Endothelial cell of umbilical vein (primary cell): ENCODE results near the gene KLF4. TPM values are rescaled to one million over a fixed set of nuclear protein-coding genes. Genes with fewer than 3 reads are reported as not detected.

Source experiments
- BruUV-seq: library from RNA; stranded (reverse); fragments of 400-500 nt; replicated peaks from 2 replicates; lab custom pipeline; 2021; lab: Mats Ljungman, UMichigan
- CTCF ChIA-PET: fragments of 300-600, 350-600 bp; sonication (Branson Sonifier 250); formaldehyde crosslinking; loops from one replicate; lab custom pipeline; 2021; ENCODE audit warnings: antibody characterized with exemption, inconsistent platforms; lab: Charles Lee
- POLR2A ChIA-PET: fragments of 300-600, 350-600 bp; sonication (Branson Sonifier 250); formaldehyde crosslinking; loops from one replicate; lab custom pipeline; 2021; ENCODE audit warnings: antibody characterized with exemption, inconsistent platforms; lab: Charles Lee
- DNase-seq: peaks from one replicate; pipeline ENCODE4 v3.0.0-alpha.2; 2011; ENCODE audit warnings: low read depth, low spot score
- FAIRE-seq: peaks from 2 replicates; lab custom pipeline; 2011; peaks lifted over from hg19 to GRCh38; lab: Jason Lieb, UNC
- H2AFZ ChIP-seq: 2 replicates; pipeline ENCODE4 v1.6.0; 2012; ENCODE audit warnings: low read depth, low read length, control low read depth, inconsistent platforms
- H3K27ac ChIP-seq: 2 replicates; pipeline ENCODE4 v1.5.1; 2011; ENCODE audit warnings: low read depth, mild to moderate bottlenecking, control low read depth, low read length, moderate library complexity; ENCODE audit not compliant: insufficient read depth
- H3K27me3 ChIP-seq, 2 experiments: 2 replicates each; pipeline versions ENCODE4 v1.6.0 to v1.6.1; 2011; ENCODE audit warnings: low read length in 2 of 2, mixed read lengths in 1 of 2; ENCODE audit not compliant: control insufficient read depth in 2 of 2, insufficient read depth in 2 of 2
- H3K36me3 ChIP-seq, 2 experiments: 2 replicates in 1 of 2; 3 replicates in 1 of 2; pipeline ENCODE4 v1.5.1; 2011; ENCODE audit warnings: low read length in 2 of 2, mild to moderate bottlenecking in 1 of 2, moderate library complexity in 1 of 2; ENCODE audit not compliant: control insufficient read depth in 2 of 2, insufficient read depth in 2 of 2; ENCODE audit errors: extremely low read depth in 1 of 2
- H3K4me1 ChIP-seq: 3 replicates; pipeline ENCODE4 v1.5.1; 2011; ENCODE audit warnings: mild to moderate bottlenecking, low read length; ENCODE audit not compliant: control insufficient read depth, insufficient read depth; ENCODE audit errors: extremely low read depth
- H3K4me2 ChIP-seq: 2 replicates; pipeline ENCODE4 v1.6.1; 2011; ENCODE audit warnings: low read length, control low read depth, mixed read lengths; ENCODE audit not compliant: insufficient read depth
- H3K4me3 ChIP-seq, 3 experiments: fragments of 200-600 bp in 1 of 3; sonication (generic), shearing (Covaris generic) in 1 of 3; replicated peaks in 1 of 3; 2 replicates each; pipeline ENCODE4 v1.5.1; 2011 to 2016; ENCODE audit warnings: control low read depth in 3 of 3, low read length in 3 of 3, mild to moderate bottlenecking in 2 of 3, inconsistent platforms in 1 of 3, low read depth in 1 of 3, moderate library complexity in 1 of 3; ENCODE audit not compliant: insufficient read depth in 1 of 3
- H3K79me2 ChIP-seq: 2 replicates; pipeline ENCODE4 v1.6.0; 2012; ENCODE audit warnings: low read length, inconsistent platforms; ENCODE audit not compliant: control insufficient read depth, insufficient read depth
- H3K9ac ChIP-seq: replicated peaks from 2 replicates; pipeline ENCODE3; 2011; ENCODE audit warnings: low read length, control low read depth; ENCODE audit not compliant: insufficient read depth; ENCODE audit errors: extremely low read depth
- H3K9me1 ChIP-seq: replicated peaks from 3 replicates; pipeline ENCODE4 v1.6.0; 2011; ENCODE audit warnings: mild to moderate bottlenecking, low read length; ENCODE audit not compliant: control insufficient read depth, insufficient read depth; ENCODE audit errors: extremely low read depth
- H3K9me3 ChIP-seq: replicated peaks from 2 replicates; pipeline ENCODE4 v1.5.1; 2012; ENCODE audit warnings: low read length, inconsistent platforms; ENCODE audit not compliant: control insufficient read depth, insufficient read depth
- H4K20me1 ChIP-seq: replicated peaks from 2 replicates; pipeline ENCODE3; 2011; ENCODE audit warnings: mild to moderate bottlenecking, low read length; ENCODE audit not compliant: control insufficient read depth, insufficient read depth; ENCODE audit errors: extremely low read depth
- EZH2 ChIP-seq: IDR thresholded peaks from 2 replicates; pipeline ENCODE4 v1.6.1; 2012; ENCODE audit warnings: borderline replicate concordance, low read depth, mild to moderate bottlenecking, moderate library complexity, low read length, inconsistent platforms; ENCODE audit not compliant: severe bottlenecking
- FOS ChIP-seq: IDR thresholded peaks from 2 replicates; pipeline ENCODE4 v1.6.1; 2011; ENCODE audit warnings: mild to moderate bottlenecking, low read length, moderate library complexity, borderline replicate concordance; ENCODE audit not compliant: insufficient read depth
- GATA2 ChIP-seq: IDR thresholded peaks from 2 replicates; pipeline ENCODE4 v1.7.0; 2011; ENCODE audit warnings: low read depth, mild to moderate bottlenecking, moderate library complexity, mixed read lengths, low read length; ENCODE audit not compliant: insufficient read length, insufficient read depth
- JUN ChIP-seq: IDR thresholded peaks from 2 replicates; pipeline ENCODE4 v1.6.1; 2011; ENCODE audit warnings: borderline replicate concordance, low read depth; ENCODE audit not compliant: insufficient read length, insufficient read depth
- MYC ChIP-seq: IDR thresholded peaks from one replicate; pipeline ENCODE4 v1.6.1; 2011; ENCODE audit warnings: mild to moderate bottlenecking, low read depth, low read length
- POLR2A ChIP-seq: IDR thresholded peaks from 2 replicates; pipeline ENCODE4 v1.6.1; 2012; ENCODE audit warnings: low read depth, mild to moderate bottlenecking, control low read depth, low read length
- POLR2AphosphoS5 ChIP-seq: IDR thresholded peaks from 2 replicates; pipeline ENCODE4 v1.6.1; 2012; ENCODE audit warnings: low read depth, mild to moderate bottlenecking, control low read depth, low read length, moderate library complexity; ENCODE audit not compliant: insufficient read depth
- dilution Hi-C: fragments of 300-500 bp; cut with MboI; formaldehyde crosslinking; loops from one replicate; pipeline ENCODE4 v1.15.0; 2019; ENCODE audit warnings: low sequenced_read_pairs; ENCODE audit not compliant: extremely low pct_ligation_motif_present
- intact Hi-C: fragments of 100-400 bp; cut with micrococcal nuclease; formaldehyde crosslinking; loops from one replicate; pipeline ENCODE4 v1.10.0; 2022
- polyA plus RNA-seq, 4 experiments: library from polyadenylated mRNA; depleted of rRNA in 3 of 4; stranded (reverse) in 3 of 4; unstranded in 1 of 4; fragments of >200 nt; gene quantifications; 2 replicates each; pipeline versions ENCODE4 v1.2.1 to v1.2.3, GENCODE V29; 2011 to 2012; ENCODE audit warnings: missing spikeins in 1 of 4
- total RNA-seq: library from RNA; stranded (reverse); gene quantifications from 2 replicates; pipeline ENCODE4 v1.2.3, GENCODE V29; 2021
- TF ChIP-seq, protein P1 (sequence below), 2 donors: IDR thresholded peaks; 1 replicate in 1 of 2; 2 replicates in 1 of 2; pipeline ENCODE4 v1.5.1; 2011; ENCODE audit warnings: low read length in 2 of 2, mild to moderate bottlenecking in 2 of 2, moderate library complexity in 2 of 2, control low read depth in 1 of 2, inconsistent platforms in 1 of 2, low read depth in 1 of 2; ENCODE audit not compliant: insufficient read depth in 1 of 2; ENCODE audit errors: extremely low read depth in 1 of 2
- TF ChIP-seq, protein P2 (sequence below): IDR thresholded peaks from 2 replicates; pipeline ENCODE4 v1.6.1; 2011; ENCODE audit not compliant: insufficient read depth, insufficient read length

Gene KLF4
- total and polyA plus RNA-seq, 2 donors (not counting 3 experiments of a cell fraction or from before 2014, with no cell fraction given): 1.5 to 2.4 TPM

DNA sequence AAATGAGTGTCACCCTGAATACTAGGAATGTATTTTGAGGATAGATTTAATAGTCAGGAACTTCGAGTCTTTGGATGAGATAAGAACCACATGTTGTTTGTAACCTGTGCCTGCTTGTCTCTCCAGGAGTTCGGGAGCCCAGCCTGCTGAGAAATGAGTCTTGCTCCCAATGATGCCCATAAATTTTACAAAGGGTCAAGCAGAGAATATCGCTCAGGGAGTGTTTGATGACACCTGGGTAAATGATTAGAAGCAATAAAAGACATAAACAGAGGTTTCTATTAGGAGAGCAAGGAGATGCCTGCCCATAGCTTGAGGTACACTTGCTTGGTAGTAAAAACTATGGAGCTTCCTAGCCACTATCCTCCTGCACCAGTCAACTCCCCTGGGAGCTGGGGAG, 46.9 kb upstream of the KLF4 start:
- H3K4me2 ChIP-seq: no peak overlapping the region
- DNase-seq (no peak), FAIRE-seq (no peak)
- no peaks in the 10 kb centered on the region for H3K9me1 ChIP-seq
- intact Hi-C loops (no loop called here), dilution Hi-C loops (no loop called here)
- no peak overlapping the region for H3K4me3 ChIP-seq
- H4K20me1 ChIP-seq: no peaks in the 10 kb centered on the region
- no peaks in the 10 kb centered on the region for H3K36me3 ChIP-seq
- TF ChIP-seq, protein P1, sequence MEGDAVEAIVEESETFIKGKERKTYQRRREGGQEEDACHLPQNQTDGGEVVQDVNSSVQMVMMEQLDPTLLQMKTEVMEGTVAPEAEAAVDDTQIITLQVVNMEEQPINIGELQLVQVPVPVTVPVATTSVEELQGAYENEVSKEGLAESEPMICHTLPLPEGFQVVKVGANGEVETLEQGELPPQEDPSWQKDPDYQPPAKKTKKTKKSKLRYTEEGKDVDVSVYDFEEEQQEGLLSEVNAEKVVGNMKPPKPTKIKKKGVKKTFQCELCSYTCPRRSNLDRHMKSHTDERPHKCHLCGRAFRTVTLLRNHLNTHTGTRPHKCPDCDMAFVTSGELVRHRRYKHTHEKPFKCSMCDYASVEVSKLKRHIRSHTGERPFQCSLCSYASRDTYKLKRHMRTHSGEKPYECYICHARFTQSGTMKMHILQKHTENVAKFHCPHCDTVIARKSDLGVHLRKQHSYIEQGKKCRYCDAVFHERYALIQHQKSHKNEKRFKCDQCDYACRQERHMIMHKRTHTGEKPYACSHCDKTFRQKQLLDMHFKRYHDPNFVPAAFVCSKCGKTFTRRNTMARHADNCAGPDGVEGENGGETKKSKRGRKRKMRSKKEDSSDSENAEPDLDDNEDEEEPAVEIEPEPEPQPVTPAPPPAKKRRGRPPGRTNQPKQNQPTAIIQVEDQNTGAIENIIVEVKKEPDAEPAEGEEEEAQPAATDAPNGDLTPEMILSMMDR (IDR thresholded peaks at IDR 0.05; ENCODE audit: extremely low read depth in 1 of 2, insufficient read depth in 1 of 2, low read depth in 1 of 2, low read length in 2 of 2): no peak
- TF ChIP-seq POLR2A (no peak), JUN (no peak), FOS (no peak)
- CTCF ChIA-PET: no interaction called here
- H3K27me3 ChIP-seq: no peaks in the 10 kb centered on the region
- H2AFZ ChIP-seq: no peak overlapping the region
- H3K9me3 ChIP-seq: no peaks in the 10 kb centered on the region
- BruUV-seq: no TSS peak
- no peaks in the 10 kb centered on the region for H3K4me1 ChIP-seq
- no peaks in the 10 kb centered on the region for H3K79me2 ChIP-seq
- H3K9ac ChIP-seq: no peak overlapping the region
- H3K27ac ChIP-seq: no peak overlapping the region
- POLR2A ChIA-PET: no interaction called here

DNA sequence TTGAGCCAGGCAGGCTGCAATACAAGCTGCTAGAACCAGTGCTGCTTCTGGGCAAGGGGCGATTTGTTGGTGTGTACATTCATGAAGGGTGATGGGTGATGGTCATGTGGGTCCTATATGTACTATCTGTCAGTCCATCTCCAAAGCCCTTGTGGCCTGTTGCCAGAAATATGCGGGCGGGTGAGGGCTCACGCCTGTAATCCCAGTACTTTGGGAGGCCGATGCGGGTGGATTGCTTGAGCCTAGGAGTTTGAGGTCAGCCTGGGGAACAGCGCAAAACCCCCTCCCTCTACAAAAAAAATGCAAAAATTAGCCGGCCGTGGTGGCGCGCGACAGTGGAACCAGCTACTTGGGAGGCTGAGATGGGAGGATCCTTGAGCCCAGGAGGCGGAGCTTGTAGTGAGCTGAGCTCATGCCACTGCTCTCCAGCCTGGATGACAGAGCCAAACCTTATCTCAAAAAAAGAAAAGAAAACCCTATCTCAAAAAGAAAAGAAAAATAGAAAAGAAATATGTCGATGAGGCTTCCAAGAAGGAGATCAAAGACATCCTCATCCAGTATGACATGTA, 45.0 kb upstream of the KLF4 start:
- Histone ChIP-seq H3K79me2 (no peaks in the 10 kb centered on the region), H3K4me3 (no peak overlapping the region), H3K4me2 (no peak overlapping the region), H2AFZ (no peak overlapping the region), H3K9me1 (no peaks in the 10 kb centered on the region), H3K27ac (no peak overlapping the region), H3K9me3 (no peaks in the 10 kb centered on the region), H3K27me3 (no peaks in the 10 kb centered on the region), H4K20me1 (no peaks in the 10 kb centered on the region), H3K36me3 (no peaks in the 10 kb centered on the region), H3K9ac (no peak overlapping the region), H3K4me1 (no peaks in the 10 kb centered on the region)
- POLR2A ChIA-PET: no interaction called here
- CTCF ChIA-PET: interaction anchor here (1.6 kb wide), 1 partner anchor 26 kb away, joined by 4 read pairs; no protein-coding TSS in a partner anchor
- DNase-seq (no peak), FAIRE-seq (no peak)
- BruUV-seq: no TSS peak
- dilution Hi-C loops: no loop called here
- TF ChIP-seq GATA2: no peak
- TF ChIP-seq JUN: no peak
- no peak for TF ChIP-seq POLR2A
- TF ChIP-seq FOS: no peak
- TF ChIP-seq POLR2AphosphoS5: no peak
- TF ChIP-seq EZH2: no peak
- TF ChIP-seq, protein P1 (IDR thresholded peaks at IDR 0.05; ENCODE audit: extremely low read depth in 1 of 2, insufficient read depth in 1 of 2, low read depth in 1 of 2, low read length in 2 of 2): no peak
- TF ChIP-seq, protein P2, sequence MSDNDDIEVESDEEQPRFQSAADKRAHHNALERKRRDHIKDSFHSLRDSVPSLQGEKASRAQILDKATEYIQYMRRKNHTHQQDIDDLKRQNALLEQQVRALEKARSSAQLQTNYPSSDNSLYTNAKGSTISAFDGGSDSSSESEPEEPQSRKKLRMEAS: no peak
- no peak for TF ChIP-seq MYC
- intact Hi-C loops: no loop called here
